Superior temporal gyrus (tissue), 1 donor: ENCODE data around the gene WSCD1.

Experiments
- DNase-seq: peaks from one replicate; pipeline ENCODE4 v3.0.0-alpha.2; 2016; ENCODE audit errors: extremely low spot score

Gene WSCD1

GRCh38 chr17:6107791-6108190 is 37.6 kb downstream of the WSCD1 start:
- DNase-seq = no peak

GRCh38 chr17:6108382-6108781 is 38.2 kb downstream of the WSCD1 start:
- no peak for DNase-seq

DNA sequence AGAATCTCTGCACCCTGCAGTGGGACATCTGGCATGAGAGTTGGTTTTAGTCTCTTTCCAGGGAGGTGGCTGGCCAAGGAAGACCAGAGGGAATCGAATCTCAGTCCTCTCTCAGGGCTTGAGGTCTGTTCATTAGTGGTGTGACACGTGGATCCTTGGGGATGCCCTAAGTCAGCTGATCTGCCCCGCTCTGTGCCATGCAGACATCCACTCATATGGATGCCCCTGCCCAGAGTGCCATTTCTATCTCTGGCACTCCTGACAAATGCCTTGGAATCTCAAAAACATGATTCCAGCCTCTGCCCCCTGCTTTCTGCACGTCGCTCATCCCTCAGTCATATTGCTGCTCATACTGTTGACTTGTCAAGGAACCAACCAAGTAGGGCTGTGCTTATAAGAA is 38.8 kb downstream of the WSCD1 start:
- no peak for DNase-seq

- DNase-seq = no peak
Measured at GRCh38 chr17:6109536-6109935, 39.4 kb downstream of the WSCD1 start.

- no peak for DNase-seq
Measured at GRCh38 chr17:6110088-6110487, 39.9 kb downstream of the WSCD1 start.

GRCh38 chr17:6110592-6110991 is 40.4 kb downstream of the WSCD1 start:
- no peak for DNase-seq

GRCh38 chr17:6120351-6120750 is 50.2 kb downstream of the WSCD1 start:
- DNase-seq = no peak

DNA sequence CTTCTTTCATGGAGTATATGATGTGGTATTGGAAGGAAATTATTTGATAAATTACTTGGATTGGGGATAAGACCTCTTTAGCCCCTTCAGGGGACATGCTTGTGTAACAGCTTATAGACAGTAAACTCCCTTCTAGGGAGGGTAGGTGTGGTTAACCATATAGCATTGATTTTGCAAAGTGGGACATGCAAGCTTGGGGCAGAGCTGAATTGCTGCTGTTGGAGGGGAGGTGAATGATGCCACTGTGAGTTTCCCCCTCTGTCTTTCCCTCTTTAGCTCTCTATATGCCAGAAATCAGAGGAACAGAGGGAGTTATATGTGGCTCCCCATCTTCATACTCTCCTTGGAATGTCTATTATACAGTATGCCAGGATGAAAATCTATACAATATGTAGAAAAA is 54.7 kb downstream of the WSCD1 start:
- no peak for DNase-seq

DNA sequence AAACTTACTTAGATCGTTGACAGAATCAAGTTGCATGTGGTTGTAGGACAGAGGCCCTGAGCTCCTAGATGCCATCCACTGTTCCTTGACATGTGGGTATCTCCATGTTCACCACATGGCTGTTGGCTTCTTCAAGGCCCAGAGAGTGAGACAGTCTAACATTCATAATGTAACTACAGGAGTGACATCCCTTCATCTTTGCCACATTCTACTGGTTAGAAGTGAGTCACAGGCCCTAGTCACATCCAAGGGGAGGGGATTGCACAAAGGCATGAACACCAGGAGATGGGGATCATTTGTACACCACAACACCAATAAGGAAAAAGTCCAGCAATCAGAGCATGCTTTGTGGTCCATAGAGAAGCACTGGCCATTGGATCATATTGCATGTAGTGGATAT is 56.6 kb downstream of the WSCD1 start:
- DNase-seq = no peak

DNA sequence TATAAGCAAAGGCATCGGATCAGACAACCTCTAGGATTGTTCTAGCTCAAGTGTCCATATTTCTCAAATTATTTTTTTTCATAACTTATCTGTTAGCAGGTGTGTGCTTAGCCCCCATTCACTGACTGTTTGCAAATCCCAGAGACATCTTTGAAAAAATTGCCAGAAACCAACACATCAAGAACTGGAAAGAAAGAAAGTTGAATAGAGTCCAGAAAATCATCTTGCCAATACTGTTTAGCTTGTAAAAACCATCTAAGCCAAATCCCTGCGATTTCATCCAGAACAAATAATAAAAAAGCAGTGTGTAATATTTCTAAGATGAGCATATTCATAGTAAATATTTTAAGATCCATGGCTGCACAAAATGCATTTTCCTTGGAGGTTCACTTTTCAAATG is 64.5 kb downstream of the WSCD1 start:
- no peak for DNase-seq

- no peak for DNase-seq
Measured at GRCh38 chr17:6135236-6135635, 65.1 kb downstream of the WSCD1 start.

GRCh38 chr17:6135996-6136395 is 65.8 kb downstream of the WSCD1 start:
- DNase-seq = no peak

GRCh38 chr17:6137716-6138502 is 67.7 kb downstream of the WSCD1 start:
- DNase-seq = no peak

GRCh38 chr17:6138761-6139446 is 68.7 kb downstream of the WSCD1 start:
- DNase-seq = no peak

DNA sequence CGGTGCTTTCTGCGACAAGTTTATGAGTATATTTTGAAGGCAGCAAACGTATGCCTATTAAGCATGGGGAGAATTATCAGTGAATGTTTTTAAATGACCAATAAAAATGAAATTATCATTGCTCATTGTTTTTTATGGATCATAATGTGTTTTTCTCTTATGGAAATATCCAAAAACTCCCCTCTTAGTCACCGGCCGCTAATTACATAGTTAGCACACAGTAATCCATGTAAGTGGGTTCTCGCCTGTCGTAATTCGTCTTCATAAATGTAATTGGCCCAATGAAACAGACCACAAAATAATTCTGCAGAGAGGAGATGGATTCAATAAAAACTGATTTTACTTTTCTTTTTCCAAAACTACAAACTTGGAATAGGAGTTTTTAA is 69.3 kb downstream of the WSCD1 start:
- no peak for DNase-seq

- no peak for DNase-seq
Measured at GRCh38 chr17:6140188-6140587, 70.0 kb downstream of the WSCD1 start.

DNA sequence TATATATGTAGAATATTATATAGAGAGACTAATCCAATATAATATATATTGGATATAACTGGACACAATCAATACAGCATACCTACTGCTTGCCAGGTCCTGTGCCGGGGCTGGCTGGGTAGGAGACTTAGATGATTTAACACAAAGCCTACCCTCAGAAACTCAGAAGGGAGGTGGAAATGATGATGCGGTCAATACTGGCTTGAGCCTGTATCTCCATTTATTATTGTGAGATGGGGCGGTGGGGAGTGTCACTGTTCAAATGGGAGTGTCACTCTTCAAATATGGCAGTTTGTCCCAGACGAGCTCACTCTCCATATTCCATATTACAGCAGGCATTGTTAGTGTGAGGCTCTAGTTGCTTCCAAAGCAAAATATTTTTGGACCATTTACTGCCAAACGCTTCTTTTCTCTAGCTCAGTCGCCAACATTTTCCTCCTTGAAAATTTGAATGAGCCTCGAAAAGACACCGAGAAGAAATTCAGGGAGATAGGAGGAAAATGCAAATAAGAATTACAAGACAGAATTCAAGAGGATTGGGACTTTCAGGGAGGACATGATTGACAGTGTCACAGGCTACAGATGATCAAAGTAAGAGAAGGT is 70.7 kb downstream of the WSCD1 start:
- no peak for DNase-seq

- DNase-seq = no peak
Measured at GRCh38 chr17:6142701-6143100, 72.5 kb downstream of the WSCD1 start.

GRCh38 chr17:6145946-6146345 is 75.8 kb downstream of the WSCD1 start:
- no peak for DNase-seq

GRCh38 chr17:6147042-6147441 is 76.9 kb downstream of the WSCD1 start:
- no peak for DNase-seq

DNA sequence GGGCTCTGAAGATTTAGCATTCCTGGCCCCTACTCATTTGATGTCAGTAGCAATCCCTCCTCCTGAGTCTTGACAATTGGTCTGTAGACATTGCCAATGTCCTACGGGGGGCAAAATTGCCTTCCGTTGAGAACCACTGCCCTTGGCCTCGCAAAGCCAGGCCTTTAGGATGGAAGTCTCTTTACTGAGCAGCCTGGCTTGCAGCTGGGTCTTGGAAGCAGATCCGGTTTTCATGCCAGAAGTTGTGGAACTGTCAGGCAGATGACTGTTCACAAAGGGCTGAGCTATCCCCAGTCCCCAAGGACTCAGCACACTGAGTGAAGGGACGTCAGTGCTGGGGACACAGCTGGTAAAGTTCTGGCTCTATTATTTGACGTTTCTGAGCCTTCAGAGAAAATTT is 83.2 kb downstream of the WSCD1 start:
- peak; percentile 13 for DNase-seq

GRCh38 chr17:6157716-6158115 is 87.5 kb downstream of the WSCD1 start:
- DNase-seq = no peak
